ENCODE results near the gene CSGALNACT2.
"Not testable (repeated sequence)": the region's sequence is repeated elsewhere in the genome, so short reads cannot be mapped to it uniquely, and the experiment has no call there.

Gene CSGALNACT2

GRCh38 chr10:43216931-43217562 is 78.8 kb downstream of the CSGALNACT2 start:
- DNase-seq (ENCODE audit: low read depth in 2 of 2) = no peak

GRCh38 chr10:43217563-43218205 is 79.4 kb downstream of the CSGALNACT2 start:
- DNase-seq (ENCODE audit: low read depth in 2 of 2) = no peak

GRCh38 chr10:43218206-43218950 is 80.1 kb downstream of the CSGALNACT2 start:
- no peak for DNase-seq (ENCODE audit: low read depth in 2 of 2)

GRCh38 chr10:43218951-43219837 is 80.9 kb downstream of the CSGALNACT2 start:
- no peak for DNase-seq (ENCODE audit: low read depth in 2 of 2)

GRCh38 chr10:43219848-43220247 is 81.6 kb downstream of the CSGALNACT2 start:
- DNase-seq (ENCODE audit: low read depth in 2 of 2) = no peak

GRCh38 chr10:43220251-43220650 is 82.0 kb downstream of the CSGALNACT2 start:
- not testable (repeated sequence) for DNase-seq (ENCODE audit: low read depth in 2 of 2)

- DNase-seq (ENCODE audit: low read depth in 2 of 2) = no peak
Observed at GRCh38 chr10:43220657-43221418, 82.6 kb downstream of the CSGALNACT2 start.

GRCh38 chr10:43221419-43222209 is 83.4 kb downstream of the CSGALNACT2 start:
- DNase-seq (ENCODE audit: low read depth in 2 of 2) = no peak

- no peak for DNase-seq (ENCODE audit: low read depth in 2 of 2)
Observed at GRCh38 chr10:43222210-43222720, 84.0 kb downstream of the CSGALNACT2 start.

GRCh38 chr10:43223056-43223455 is 84.8 kb downstream of the CSGALNACT2 start:
- no peak for DNase-seq (ENCODE audit: low read depth in 2 of 2)

GRCh38 chr10:43224321-43224720 is 86.1 kb downstream of the CSGALNACT2 start:
- DNase-seq (ENCODE audit: low read depth in 2 of 2) = no peak

- no peak for DNase-seq (ENCODE audit: low read depth in 2 of 2)
Observed at GRCh38 chr10:43225004-43225786, 87.0 kb downstream of the CSGALNACT2 start.

GRCh38 chr10:43225787-43226153 is 87.5 kb downstream of the CSGALNACT2 start:
- DNase-seq (ENCODE audit: low read depth in 2 of 2) = peak; percentile 26 to 42

- DNase-seq (ENCODE audit: low read depth in 2 of 2) = no peak
Observed at GRCh38 chr10:43226441-43226840, 88.2 kb downstream of the CSGALNACT2 start.

GRCh38 chr10:43226851-43227845 is 88.9 kb downstream of the CSGALNACT2 start:
- no peak for DNase-seq (ENCODE audit: low read depth in 2 of 2)

- no peak for DNase-seq (ENCODE audit: low read depth in 2 of 2)
Observed at GRCh38 chr10:43227911-43228782, 89.9 kb downstream of the CSGALNACT2 start.

GRCh38 chr10:43228783-43229207 is 90.5 kb downstream of the CSGALNACT2 start:
- no peak for DNase-seq (ENCODE audit: low read depth in 2 of 2)
